Forelimb muscle (tissue), 1 donor: ENCODE results near the gene SUPT3H. TPM values are rescaled to one million over a fixed set of nuclear protein-coding genes. Genes with fewer than 3 reads are reported as not detected.

Experiments used
- DNase-seq: peaks from one replicate; pipeline ENCODE4 v3.0.0-alpha.2; 2013; ENCODE audit warnings: low read depth
- polyA plus RNA-seq: library from polyadenylated mRNA; unstranded; fragments of 120-200 nt; gene quantifications from one replicate; pipeline ENCODE4 v1.2.1, GENCODE V29; 2013; ENCODE audit not compliant: insufficient read length

Gene SUPT3H
- polyA plus RNA-seq, 1 donor = 10.8 TPM

DNA sequence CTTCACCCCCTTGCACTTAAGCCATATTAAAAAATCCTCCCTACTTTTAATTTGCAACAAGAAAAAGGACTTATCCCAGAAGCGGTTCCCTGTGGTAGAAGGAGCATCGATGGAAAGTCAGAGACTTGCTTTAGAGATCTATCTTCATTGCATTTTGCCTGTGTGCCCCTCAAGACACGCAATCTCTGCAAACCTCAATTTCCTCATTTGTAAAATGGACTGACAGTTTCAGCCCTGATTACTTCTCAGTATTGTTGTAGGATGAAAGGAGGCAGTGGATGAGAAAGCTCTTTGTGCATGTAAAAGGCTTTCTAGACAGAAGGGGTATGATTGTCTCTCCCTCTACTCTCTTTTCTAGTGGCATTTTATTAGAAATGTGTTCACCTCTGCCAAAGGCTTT is 580.0 kb downstream of the SUPT3H start:
- no peak for DNase-seq

DNA sequence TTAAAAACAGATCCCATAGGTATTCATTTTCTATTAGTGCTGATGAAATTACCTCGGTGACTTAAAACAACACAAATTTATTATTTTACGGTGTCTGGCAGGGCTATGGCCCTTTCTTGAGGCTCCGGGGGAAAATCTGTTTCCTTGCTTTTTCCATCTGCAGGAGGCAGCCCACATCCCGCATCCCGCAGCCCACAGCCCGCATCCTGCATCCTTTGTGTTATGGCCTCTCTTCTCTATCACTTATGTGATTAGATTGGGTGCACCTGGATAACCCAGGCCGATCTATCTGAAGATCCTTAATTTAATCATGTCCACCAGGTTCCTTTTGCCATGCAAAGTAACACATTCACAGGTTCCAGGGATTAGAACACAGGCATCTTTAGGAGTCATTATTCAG is 582.4 kb downstream of the SUPT3H start:
- DNase-seq = no peak

DNA sequence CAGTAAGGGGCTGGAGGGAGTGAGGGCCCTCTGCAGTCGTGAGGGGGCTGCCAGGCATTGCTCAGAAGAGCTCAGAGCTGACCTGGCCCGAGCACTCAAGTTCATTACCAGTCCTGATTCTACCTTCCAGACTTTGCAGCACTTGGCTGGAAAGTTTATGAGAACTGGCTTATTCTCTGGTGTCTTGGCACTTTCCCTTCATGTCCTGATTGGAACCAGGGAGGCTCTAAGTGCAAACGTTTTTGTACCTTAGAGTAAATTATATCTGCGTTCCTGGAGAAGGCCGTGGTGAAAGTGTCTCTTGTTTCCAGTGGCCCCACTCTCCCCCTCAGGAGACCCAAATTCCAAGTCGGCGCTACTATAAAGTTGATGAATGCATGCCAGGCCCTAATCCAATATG is 587.9 kb downstream of the SUPT3H start:
- no peak for DNase-seq

DNA sequence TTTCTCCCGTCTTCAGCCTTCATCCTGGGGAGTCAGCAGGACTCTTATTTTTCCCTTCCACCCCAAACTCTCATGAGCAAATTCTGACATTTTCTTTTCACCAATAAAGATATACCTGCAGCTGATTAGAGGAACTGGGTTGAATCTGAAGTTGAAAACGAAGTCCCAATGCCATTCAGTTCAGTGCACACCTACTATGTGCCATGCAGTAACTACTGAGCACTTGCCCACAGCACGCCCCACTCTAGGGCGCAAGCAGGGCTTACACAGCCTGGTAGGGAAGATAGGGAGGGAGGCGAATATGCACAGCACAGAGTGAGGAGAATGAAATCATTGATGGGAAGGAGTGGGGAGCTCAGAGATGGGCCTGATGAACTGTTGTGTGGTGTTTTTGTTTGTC is 588.7 kb downstream of the SUPT3H start:
- no peak for DNase-seq

DNA sequence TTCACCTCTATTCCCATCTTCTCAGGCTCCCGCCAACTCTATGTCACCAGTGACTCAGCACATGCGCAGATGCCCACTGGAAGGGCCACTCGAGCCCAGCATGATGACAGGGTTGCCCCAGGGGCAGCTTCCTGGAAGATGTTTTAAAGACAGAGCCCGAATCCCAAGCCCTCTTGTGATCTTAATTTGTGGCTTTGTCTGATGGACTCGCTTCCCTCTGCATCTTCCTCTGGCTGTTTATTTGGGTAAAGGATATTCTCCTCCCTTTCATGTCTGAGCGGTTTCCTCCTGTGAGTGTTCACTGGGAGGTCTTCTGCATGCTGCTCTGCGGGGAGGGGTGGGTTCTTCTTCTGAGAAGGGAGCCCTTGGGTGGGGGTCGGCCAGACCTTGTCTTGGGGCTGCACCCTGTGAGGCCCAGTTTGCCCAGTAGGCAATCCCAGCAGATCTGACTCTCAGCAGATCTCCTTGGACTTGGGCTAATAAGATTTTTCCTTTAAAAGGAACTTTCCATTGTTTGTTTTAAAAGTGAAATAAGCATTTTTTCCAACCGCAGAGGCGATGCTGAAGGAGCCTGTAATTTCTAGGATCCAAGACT is 589.2 kb downstream of the SUPT3H start:
- no peak for DNase-seq

DNA sequence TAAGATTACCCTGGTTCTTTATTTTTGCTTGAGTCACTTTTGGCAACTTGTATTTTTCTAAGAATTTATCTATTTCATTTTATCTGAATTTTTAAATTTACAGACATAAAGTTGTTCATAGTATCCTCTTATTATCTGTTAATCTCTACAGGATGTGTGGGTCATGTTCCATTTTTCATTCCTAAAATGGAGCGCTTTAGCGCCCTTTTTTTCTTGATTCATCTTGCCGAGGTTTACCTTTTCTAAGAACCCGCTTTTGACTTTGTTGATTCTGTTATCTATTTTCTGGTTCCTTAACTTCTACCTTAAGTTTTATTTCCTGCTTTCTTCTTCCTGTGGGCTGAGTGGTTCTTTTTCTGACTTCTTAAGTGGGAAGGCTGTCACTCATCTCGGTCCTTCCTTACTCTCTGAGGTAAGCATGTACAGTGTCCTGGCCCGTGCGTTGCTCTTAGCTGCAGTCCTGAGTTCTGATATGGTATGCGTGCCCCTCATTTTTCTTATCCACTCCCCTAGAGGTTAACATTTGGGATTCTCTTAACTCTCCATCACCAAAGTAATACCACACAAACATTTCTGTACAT is 590.4 kb downstream of the SUPT3H start:
- DNase-seq = no peak

DNA sequence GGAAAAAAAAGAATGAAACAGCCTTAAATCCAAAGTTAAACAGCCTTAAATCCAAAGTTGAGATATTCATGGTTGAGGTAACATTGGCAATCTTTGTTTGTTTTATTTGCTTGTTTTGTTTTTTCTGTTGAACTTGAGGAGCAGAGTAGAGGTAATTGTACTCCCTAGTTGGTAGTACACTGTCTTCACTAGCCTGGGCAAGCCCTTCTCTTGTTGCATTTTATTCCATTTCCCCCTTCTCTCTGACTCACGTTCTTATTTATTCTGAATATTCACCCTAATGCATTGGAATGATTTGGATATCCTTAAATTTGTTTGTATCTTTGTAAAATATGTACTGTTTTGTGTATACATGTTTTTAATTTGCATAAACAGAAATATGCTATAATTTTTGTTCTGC is 592.6 kb downstream of the SUPT3H start:
- no peak for DNase-seq

DNA sequence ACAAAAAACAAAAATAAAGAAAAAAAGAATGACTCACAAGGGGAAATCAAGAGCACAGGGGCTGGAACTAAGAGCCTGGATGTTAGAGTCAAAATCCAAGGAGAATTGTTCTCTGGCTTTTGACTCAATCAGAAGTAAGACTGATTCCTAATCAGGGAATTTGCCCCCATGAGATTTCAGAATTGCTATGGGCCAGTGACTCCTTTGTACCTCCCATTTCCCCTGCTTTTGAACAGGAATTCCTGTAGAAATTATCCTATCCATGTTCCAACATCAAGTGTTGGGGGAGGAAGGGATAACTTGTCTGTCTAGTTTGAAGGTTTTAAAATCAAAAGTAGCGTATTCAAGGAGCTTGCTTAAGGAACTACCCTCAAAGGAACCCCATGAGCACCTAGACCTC is 593.5 kb downstream of the SUPT3H start:
- no peak for DNase-seq

DNA sequence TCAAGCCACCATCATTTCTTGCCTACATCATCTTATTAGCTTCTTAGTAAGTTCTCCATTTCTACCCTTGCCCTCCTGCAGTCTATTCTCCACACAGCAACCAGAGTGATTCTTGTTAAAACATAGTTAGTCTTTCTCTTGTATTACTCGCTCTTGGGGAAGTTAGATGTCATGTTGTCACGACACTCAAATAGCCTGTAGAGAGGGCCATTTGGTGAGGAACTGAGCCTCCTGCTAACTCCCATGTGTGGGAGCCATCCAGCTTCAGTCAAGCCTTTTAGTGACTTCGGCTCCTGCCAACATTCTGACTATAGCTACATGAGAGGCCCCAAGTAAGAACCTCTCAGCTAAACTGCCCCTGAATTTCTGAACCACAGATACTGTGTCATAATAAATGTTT is 594.8 kb downstream of the SUPT3H start:
- no peak for DNase-seq

DNA sequence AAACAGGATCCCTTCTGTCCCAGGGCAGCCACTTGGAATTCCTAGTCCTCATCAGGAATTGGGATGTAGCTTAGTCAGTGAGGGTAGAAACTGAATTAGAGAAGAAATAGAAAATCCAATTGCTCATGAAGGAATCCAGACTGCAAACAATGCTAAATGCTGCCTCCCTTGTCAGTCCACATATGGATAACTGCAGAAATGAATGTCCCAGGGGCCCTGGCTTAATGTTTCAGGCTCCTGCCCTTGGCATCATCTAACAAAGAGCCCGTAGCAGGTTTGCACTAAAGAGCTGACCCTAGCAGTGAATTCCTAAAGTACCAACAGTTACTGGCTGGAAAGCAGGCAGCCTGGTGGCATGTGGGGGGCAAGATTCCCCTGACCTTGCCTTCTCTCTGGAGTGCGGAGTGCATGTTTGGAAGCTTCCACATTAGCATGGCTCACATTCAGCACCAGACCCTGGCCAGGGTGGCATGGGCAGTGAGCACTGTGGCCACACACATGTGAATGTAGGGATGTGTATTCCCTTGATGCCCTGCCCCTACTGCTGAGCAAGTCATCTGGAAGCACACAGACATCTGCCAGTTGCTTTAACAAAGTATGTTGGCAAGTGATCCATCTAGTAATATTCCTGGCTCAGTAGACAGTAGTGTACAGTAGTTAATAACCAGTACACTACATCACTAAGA is 595.7 kb downstream of the SUPT3H start:
- DNase-seq = no peak

DNA sequence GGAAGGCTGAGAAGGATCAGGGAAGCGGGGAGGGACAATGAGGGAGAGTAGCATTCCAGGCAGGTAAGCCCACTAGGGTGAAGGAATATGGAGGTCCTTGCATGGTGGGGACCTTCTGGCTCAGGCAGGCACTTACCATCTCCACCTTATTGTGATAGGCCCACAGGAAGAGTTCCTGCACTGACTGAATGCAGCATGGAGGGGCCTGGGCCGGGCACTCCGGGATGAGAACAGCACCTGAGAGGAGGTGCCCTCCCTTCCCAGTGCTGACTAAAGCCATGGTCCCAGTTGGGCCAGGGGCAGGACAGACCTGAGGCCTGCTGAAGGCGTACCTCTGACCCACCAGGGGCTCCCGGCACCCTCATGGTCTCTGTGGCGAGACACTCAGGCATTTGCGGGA is 597.6 kb downstream of the SUPT3H start:
- DNase-seq = no peak

DNA sequence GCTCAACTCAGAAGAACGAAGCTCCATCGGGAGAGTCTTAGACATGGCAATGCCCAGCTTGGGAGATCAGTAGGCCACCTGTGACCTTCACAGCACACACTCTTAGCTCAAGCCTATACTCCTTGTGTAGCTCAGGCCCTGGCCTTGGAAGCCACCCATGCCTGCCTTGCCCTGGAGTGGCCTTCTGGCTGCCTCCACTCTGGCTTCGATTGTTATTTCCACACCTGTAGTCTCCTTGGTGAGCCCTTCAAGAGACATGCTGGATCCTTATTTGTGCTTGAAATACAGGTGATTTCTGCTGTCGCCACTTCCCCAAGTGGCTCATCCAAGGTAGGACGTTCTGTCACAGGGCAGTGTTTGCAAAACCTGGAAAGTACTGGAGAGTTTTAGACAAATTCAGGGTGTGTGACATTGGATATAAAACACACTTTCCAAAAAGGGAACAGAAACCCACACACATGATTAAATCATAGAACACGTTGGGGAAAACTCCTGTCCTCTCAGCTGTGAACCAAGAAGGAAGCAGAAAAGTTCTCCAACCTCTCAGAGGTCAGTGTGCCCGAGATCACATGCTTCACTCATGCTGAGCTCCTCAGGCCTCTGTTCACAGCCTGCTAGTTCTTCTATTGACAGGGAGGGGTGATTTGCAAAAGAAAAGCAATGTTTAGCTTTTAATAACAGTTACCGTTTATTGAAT is 598.5 kb downstream of the SUPT3H start:
- DNase-seq = no peak

Other genes starting within 250 kb of the SUPT3H start
- 0.66 TPM for gene RUNX2, start 49.6 kb downstream of the SUPT3H start, polyA plus RNA-seq